ENCODE measurements around the gene CBLN1.
"Not testable (repeated sequence)": the region's sequence is repeated elsewhere in the genome, so short reads cannot be mapped to it uniquely, and the experiment has no call there.

The CBLN1 gene

DNA sequence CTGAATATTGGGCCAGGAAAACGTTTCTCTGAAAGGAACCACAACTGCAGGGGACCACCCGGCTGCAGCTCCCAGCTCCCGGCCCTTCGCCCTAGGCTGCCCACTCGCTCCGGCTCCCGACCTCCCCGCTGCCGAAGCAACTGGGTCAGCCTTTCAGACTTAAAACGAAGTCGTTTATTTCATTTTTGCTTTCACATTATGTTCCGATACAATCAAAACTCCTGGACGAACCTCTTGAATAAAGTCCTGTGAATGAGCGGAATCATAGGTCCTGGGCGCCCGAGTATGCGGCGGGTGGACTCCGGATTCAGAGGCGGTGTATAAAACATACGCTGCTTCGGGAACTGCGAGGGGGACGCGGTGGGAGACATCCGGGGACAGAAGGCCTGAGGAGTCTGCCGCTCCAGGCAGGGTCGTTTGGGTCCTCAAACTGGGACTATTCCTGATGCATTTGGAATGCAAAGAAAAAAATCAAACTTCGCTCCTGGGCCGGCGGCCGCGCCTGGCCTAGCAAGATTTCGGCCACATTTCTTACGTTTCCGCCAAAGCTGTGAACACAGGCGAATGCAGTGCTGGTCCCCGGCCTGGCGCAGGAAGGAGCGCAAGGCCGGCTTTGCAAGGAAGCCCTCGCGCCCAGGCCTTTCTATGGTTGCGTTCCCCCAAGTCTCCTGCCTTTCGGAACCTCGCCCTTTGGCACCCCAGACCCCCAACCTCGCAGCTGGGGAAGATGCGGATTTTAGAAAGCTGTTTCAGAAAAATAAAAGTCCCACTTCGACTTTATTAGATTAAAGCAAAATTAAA, 3.7 kb downstream of the CBLN1 start:
- no peak for DNase-seq (ENCODE audit: low read depth, low spot score)

DNA sequence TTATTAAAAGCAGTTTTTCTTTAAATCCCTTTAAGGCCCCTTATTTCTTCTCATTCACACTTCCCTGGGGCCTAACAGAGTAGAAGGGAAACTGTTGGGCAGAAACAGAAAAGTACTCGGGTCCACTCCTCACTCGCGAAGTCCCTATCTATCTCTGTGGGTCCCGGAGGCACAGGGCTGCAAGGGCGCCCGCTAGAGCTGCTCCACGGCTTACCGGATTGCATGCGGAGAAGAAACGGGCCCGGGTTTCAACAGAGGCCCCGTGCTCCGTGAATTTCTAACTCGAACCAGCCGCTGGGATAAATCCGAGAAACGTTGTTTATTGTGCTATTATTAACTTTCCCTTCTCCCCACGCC, 4.3 kb downstream of the CBLN1 start:
- no peak for DNase-seq (ENCODE audit: low read depth, low spot score)

GRCh38 chr16:49276646-49277385, 4.8 kb downstream of the CBLN1 start:
- no peak for DNase-seq (ENCODE audit: low read depth, low spot score)

- no peak for DNase-seq (ENCODE audit: low read depth, low spot score)
Observed at GRCh38 chr16:49275870-49276269, 5.8 kb downstream of the CBLN1 start.

GRCh38 chr16:49275050-49275730, 6.4 kb downstream of the CBLN1 start:
- DNase-seq (ENCODE audit: low read depth, low spot score) = no peak

GRCh38 chr16:49274591-49274990, 7.0 kb downstream of the CBLN1 start:
- no peak for DNase-seq (ENCODE audit: low read depth, low spot score)

DNA sequence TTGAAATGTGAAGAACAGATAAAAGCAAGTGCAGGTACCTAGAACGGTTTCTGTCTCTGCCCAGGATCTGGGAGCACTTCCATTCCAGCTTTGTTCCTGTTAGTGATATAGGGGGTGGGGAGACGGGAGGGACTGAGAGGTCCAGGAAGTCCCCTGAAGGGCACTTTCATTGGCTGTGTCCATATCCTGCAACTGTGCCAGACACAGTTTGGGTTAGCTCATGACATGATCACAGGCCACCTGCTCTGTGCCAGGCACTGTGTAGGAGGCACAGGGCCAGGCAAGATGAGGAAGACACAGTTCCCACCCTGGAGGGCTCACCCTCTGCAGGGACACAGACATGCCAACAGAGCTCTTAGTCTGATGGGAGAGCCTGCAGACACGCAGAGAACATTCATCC, 7.9 kb downstream of the CBLN1 start:
- DNase-seq (ENCODE audit: low read depth, low spot score) = no peak

DNA sequence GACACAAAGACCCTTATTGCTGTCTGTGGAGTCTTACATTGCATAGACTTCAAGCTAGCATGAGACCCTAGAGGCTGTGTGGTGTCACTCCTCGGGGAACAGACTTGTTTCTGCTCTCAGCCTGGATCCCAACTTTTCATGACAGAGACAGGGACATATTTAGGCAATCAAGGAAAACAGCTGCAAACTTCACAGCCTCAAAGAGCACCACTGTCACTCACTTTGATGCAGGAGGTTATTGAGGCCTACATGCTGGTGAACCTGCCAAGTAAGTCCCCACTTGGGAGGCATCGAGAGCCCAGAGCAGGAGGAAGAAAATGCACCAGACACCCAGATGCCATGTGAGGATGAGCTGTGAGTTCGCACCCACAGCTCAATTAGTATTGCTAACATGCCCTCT, 10.3 kb downstream of the CBLN1 start:
- no peak for DNase-seq (ENCODE audit: low read depth, low spot score)

GRCh38 chr16:49269201-49269600, 12.4 kb downstream of the CBLN1 start:
- no peak for DNase-seq (ENCODE audit: low read depth, low spot score)

DNA sequence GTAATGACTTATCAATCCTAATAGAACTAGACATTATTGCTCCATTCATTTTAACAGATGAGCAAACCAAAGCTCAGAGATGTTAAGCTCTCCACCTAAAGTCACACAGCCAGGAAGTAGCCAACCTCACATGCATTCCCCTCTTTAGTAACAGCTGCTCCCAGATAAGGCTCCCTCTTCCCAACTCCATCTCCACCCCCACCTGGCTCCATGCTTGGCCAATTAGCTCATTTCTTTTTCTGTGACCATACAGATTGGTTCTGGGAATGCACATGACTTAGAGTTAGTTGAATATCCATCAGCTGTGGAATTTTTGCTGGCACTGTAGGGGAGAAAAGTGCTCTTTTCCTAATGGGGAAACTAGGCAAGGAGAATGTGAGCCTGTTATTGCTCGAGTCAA, 13.0 kb downstream of the CBLN1 start:
- no peak for DNase-seq (ENCODE audit: low read depth, low spot score)

GRCh38 chr16:49262501-49262900, 19.1 kb downstream of the CBLN1 start:
- no peak for DNase-seq (ENCODE audit: low read depth, low spot score)

DNA sequence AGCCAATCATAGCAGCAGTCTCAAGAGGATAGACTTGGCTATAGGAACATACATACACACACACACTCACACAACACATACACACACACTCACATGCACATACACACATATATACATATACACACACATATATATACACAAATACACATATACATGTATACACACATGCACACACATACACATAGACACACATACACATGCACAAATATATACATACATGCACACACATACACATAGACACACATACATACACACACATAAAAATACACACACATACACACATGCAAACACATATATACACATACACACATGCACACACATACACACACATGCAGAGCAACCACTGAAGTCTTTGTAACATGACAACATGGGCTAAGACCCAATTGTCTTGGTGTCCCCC, 19.7 kb downstream of the CBLN1 start:
- DNase-seq (ENCODE audit: low read depth, low spot score) = no peak

- no peak for DNase-seq (ENCODE audit: low read depth, low spot score)
Observed at GRCh38 chr16:49260956-49261530, 20.6 kb downstream of the CBLN1 start.

DNA sequence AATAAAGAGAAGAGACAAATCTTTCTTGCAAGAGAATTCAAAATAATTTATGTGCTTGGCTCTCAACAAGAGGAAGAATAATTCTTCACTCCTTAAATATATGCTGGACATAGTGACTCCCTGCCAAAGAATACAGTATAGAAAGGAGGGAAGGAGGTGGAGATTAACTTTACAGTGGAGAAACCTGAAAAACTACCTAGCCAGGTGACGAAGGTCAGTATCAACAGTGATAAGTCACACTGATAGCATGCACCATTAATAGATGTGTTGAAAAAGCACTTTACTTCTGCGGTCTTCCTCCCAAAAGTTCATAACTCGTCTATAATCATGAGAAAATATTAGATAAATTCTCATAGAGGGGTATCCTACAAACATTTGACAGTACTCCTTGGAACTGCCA, 21.4 kb downstream of the CBLN1 start:
- DNase-seq (ENCODE audit: low read depth, low spot score) = no peak

- DNase-seq (ENCODE audit: low read depth, low spot score) = no peak
Observed at GRCh38 chr16:49259330-49259729, 22.3 kb downstream of the CBLN1 start.

DNA sequence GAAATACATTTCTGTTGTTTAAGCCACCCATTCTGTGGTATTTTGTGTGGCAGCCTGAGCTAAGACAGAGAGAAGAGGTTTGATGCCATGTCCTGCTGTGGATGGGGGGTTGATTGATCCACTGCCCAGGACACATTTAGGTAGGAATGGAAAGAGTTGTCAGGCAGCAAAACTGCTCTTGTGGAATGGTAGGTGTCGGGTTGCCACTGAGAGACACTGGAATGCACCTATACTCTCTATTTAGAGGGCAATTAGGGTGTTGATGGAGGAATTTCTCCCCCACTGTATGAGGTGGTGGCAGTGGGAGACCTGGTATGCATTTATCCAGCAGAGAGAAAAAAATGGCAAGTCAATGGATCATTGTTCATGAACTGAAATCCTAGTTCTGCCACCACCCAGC, 30.9 kb downstream of the CBLN1 start:
- no peak for DNase-seq (ENCODE audit: low read depth, low spot score)

DNA sequence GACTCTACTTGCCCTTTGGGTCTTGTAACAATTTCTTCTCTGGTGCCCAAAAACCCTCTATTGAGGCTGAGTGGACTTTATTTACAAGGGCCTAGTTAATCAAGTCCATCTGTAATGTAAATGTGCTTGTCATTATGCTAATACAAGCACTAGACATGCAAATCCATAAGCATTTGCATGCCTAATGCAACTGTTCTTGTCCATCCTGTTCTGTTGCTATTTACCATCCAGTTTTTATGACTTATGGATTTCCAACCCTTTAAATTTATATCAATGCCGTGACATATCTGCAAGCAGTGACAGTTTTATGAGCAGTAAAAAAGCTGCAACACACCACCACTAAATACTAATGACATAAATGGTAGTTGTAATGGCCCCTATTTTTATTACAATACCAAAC, 33.4 kb downstream of the CBLN1 start:
- no peak for DNase-seq (ENCODE audit: low read depth, low spot score)

DNA sequence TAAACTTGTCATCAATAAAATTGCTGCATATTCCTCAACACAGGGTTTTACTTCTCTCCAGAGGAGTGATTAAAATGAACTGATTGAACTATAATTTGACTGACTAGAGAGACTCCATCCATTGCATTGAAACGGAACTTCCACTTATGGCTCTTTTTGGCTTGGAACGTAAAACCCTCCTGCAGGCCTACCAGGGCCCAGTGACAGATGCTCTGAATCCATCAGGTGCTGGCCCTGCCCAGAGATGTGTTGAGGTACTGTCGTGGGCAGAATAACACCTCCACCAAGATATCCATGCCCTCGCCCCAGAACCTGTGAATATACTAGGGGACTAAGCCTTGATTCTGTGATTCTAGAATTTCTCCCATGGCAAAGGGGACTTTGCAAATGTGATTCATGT, 45.4 kb downstream of the CBLN1 start:
- no peak for DNase-seq (ENCODE audit: low read depth, low spot score)

DNA sequence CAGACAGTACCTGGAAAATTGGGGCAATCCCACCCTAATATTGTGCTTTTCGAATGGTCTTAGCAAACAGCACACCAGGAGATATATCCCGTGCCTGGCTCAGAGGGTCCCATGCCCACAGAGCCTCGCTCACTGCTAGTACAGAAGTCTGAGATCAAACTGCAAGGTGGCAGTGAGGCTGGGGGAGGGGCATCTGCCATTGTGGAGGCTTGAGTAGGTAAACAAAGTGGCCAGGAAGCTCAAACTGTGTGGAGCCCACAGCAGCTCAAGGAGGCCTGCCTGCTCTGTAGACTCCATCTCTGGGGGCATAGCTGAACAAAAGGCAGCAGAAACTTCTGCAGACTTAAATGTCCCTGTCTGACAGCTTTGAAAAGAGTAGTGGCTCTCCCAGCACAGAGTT, 53.3 kb downstream of the CBLN1 start:
- not testable (repeated sequence) for DNase-seq (ENCODE audit: low read depth, low spot score)

All from astrocyte of the hippocampus (primary cell).